ENCODE results near the gene PTPRM.

Gene PTPRM

DNA sequence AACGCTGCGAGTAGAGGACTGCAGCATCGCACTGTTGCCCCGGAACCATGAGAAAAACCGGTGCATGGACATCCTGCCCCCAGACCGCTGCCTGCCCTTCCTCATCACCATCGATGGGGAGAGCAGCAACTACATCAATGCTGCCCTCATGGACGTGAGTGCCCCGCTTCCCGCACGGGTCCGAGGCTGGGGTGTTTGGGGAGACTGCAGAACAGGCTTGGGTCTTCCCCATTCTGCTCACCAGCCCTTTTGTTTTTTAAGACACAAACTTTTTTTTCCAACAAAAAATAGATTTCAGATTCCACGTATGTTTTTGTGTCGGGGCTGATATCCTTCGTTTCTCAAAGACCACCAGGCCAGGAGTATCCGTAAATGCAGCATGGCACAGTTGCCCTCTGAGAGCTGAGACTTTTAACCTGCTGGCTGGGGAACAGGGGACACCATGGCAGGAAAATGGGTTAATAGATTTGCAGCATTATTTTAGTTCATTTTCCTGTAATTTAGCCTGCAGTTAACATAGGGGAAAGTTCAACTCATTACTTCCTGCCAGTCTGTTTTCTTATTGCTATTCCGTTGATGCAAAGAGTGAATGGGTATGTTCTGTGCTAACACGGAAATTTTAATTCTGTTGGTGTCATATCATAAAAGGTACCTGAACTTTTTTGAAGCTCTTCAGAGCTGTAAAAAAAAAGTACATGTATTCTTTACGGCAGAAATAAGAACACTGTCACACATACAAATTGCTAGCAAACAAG lies 812.2 kb downstream of the PTPRM start:
- no peak for DNase-seq

DNA sequence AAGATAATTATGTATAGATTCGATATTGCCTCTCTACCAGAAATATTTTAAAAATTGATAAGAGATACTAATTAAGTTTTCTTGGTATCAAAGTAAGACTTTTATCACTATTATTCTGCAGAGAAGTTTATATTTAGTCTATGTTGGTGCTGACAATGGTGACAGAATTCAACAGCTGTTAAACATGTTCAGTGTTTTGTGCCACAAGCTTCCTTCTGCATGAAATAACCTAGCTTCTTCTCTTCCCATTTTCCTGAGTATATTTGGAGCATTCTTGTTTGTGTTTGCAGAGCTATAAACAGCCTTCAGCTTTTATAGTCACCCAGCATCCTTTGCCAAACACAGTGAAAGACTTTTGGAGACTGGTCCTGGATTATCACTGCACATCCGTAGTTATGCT lies 812.9 kb downstream of the PTPRM start:
- DNase-seq, result no peak

DNA sequence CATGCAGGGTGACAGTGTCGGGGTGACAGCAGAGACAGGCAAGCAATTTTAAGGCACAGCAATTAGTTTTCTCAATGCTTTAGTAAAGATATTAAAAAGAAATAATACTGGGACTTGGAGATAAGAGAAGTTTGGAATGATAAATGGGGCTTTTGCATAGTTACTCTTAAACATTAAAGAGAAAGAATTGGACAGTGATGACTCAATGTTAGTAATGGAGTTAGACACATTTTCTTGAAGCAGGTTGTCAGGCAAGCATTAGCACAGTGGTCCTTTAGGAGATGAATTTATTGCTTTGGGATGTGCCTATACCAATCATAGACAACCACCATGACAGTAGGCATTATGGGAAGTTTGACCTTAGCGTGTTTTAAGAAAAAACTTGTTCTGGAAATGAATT lies 813.8 kb downstream of the PTPRM start:
- DNase-seq, result no peak

DNA sequence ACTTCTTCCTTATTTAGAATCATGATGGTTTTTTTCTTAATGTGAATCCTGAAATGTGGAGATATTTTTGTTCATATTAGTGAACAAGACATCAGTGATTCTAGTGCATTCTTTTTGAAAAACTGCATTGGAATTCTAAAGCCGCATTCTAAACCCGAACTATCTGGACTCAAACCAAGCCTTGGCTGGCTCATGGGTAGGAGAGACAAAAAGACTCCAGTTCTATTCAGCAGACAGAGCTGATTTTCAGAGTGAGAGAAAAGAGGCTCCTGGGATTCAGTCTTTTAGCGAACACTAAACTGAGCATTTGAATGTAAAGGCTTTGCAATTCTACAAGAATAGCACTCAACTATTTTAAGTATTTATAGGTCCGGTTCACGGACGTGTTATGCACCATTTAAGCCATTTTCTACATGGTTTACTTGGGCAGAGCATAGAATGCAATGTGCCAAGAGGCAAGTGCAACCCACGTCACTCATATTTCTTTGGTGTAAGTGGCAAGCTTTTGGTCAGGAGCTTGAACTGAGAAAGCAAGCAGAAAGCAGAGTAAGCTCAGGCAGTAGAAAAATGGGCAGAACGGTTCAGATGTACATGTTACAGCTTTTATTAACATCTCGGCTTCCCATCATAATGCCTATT lies 814.8 kb downstream of the PTPRM start:
- DNase-seq, result no peak

DNA sequence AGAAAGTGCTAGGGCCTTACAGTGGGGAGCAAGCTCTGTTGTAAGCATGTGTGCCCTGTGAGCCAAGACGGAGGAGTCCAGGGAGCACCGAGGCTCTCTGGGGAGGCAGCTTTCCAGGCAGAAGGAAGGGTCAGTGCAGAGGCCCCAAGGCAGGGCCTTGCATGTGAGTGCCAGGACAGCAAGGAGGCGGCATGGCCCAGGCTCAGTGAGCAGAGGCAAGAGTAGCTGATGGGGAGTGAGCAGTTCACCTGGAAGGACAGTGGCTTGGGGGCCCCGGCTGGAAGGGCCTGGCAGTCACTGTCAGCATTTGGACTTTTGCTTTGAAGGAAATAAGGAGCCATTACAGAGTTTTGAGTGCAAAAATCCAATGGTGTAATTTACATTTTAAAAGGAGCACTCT lies 818.3 kb downstream of the PTPRM start:
- DNase-seq, result no peak

GRCh38 chr18:8386669-8387380 lies 819.7 kb downstream of the PTPRM start:
- no peak for DNase-seq

DNA sequence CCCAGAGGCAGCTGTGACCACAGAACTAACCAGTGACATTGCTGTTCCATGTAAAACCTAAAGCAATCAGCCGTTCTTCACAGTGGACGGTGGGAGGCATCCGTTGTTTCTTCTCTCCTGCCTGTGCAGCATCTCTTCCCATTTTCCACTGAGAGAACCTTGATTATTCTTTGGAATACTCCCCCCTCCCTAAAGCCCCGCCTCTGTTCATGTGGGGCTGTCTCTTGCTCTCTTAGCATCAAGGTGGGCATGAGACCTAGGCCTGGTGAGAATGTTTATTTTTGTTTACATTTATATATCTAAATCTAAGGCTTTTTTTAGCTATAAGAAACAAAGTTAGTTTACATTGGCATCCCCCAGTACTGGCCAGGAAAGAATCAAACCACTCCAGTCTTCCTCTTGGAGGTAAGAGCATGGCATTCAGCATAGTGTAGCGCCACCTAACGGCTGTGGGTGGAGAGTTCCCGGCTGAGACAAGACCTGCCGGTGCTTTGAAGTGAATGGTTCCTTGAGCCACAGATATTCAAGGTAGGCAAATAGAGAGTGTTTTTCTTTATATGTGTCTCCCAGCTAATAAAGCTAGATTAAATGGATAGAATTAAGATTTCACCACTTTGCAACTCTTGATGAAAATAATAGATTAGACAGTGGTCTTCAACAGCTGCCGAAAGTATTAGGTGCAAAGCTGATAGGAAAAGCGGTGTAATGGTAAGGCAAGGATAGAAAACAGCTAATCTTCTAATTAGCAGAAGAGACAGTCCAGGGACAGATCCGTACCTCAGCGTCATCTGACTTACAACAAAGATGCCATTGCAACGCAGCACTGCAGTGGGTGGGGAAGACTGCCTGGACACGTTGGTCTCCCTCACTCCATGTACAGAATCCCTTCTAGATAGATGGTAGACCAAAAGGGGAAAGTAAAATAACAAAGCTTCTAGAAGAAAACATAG lies 822.5 kb downstream of the PTPRM start:
- peak; percentile 59 for DNase-seq

DNA sequence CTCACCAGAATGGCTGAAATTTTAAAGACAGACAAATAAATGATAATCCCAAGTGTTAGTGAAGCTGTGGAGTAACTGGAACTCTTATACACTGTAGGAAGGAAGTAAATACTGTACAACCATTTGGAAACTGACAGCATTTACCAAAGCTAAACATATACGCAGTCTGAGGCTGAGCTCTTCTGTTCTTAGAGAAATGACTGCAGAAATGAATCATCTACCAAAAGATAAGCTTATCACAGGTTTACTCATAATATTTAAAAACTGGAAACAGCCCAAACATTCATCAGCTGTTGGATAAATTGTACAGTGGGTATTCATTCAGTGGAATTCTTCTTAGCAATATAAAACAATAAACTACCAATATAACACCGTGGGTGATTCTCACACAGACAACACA lies 824.0 kb downstream of the PTPRM start:
- DNase-seq, result no peak

- no peak for DNase-seq
These were observed 829.1 kb downstream of the PTPRM start for GRCh38 chr18:8396254-8396653.

DNA sequence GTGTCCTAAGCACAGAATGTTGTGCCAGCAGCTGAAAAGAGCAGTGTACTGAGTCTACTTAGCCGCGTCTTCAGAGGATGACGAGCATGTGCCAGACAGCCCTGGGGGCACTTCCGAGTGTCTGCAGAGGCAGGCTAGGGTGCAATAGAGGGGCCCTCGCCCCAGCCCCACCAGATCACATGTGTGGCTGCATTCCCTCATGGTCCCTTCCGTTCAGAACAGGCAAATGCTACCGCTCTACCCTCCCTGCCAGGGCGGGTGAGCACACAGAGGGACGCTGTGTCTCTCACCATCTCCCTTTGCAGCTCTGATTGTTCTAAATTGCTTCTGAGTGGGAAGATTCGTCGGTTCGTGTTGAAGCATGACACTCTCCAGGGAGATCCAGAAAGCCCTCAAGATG lies 829.9 kb downstream of the PTPRM start:
- DNase-seq, result no peak

DNA sequence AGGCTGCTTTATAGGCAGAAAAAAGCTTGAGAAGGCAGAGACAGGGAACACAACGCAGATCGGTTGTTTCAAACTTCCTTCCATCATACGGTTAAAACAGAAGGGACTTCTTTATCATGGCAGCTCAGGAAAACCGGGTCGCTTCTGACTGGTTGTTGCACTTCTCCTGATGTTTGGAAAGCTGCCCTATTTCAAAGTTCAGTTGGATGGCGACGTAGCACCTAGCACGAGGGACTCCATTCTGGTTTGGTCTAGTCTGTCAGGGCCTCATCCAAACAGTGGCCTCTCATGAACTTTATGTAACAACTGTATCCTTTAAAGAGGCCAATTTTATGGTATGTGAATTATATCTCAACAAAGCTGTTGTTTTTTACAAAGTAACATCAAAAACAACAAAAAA lies 832.0 kb downstream of the PTPRM start:
- no peak for DNase-seq

GRCh38 chr18:8400193-8400752 lies 833.2 kb downstream of the PTPRM start:
- DNase-seq, result no peak

DNA sequence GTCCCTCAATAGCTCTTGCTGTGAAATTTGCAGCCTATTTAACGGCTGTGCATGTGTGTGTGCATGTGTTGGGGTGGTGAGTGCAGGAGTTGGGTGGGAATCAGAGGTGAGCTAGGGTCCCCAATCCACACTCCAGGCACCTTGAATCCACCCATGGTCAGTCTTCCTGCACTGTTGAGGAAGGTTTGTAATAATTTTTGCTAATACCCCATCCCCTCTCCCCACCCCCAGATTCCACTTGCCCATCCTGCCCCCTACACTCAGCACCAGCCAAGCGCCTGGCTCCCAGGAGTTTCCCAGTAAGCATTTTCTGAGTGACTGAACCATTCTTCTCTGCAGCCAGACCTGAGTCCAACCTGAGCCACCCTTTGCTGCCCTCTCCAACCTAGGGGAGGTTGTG lies 833.7 kb downstream of the PTPRM start:
- DNase-seq, result no peak

DNA sequence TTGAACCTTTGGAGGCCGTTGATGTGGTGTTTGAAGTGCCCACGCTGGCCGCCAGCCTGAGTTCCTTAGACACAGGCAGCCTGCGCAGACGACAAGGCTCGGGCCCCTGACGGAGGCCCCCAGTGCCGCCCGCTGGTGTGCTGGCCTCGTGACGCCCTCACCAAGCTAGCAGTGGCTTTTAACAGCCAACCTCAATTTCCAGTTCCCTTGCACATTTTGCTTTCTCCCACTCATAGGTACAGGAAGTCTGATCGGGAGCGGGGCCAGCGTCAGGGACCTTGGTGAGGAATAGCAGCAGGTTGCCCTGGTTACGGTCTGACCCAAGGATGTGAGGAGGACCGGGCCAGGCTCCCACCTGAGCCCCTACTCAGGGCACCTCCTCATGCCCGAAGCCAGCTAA lies 834.5 kb downstream of the PTPRM start:
- DNase-seq, result no peak

- no peak for DNase-seq
These were observed 835.1 kb downstream of the PTPRM start for GRCh38 chr18:8402237-8402636.

DNA sequence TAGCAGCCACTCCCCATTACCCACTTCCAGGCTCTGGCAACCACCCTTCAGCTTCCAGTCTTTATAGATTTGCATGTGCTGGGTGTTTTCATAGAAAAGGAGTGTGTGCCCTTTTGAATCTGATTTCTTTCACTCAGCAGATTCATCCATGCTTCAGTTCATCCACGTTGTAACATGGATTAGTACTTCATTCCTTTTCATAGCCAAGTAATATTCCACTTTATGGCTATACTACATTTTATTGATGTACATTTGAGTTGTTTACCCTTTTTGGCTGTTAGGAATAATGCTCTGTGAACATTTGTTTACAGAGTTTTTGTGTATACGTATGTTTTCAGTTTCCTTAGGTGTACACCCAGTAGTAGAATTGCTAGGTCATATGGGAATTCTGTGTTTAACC lies 836.6 kb downstream of the PTPRM start:
- DNase-seq, result no peak

- DNase-seq, result no peak
These were observed 839.2 kb downstream of the PTPRM start for GRCh38 chr18:8406186-8406867.

- no peak for DNase-seq
These were observed 839.7 kb downstream of the PTPRM start for GRCh38 chr18:8406868-8407250.

DNA sequence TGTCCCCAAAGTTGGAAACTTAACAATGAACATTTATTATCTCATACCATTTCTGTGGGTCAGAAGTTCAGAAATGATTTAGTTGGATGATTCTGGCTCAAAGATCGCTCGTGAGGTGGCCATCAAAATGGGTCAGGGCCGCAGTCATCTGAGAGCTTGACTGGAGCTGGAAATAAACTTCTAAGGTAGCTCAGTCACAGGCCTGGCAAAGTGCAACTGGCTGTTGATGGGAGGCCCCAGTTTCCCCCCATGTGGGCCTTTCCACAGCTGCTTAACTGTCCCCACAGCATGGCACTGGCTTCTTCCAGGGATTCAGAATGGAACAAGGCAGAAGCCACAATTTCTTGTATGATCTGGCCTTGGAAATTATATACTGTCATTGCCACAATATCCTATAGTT lies 842.0 kb downstream of the PTPRM start:
- DNase-seq, result no peak

- DNase-seq, result no peak
These were observed 844.4 kb downstream of the PTPRM start for GRCh38 chr18:8411492-8411891.

DNA sequence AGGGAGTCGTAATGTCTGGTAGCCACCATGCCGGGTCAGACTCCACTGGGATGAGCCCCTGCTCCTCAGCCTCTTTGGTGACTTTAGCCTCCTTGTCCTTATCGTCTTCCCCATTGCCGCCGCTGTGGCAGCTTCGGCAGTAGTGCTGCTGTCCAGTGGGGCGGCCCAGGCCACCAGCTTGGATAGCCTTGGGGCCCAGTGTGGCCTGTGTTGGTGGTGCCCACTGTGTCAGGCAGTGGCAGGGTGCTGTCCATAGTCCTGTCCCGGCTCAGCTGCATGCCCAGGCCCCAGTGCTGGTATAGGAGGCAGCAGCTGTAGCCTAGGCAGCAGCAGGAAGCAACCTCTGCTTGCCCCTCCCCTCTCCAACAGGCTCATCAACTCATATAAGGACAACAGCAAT lies 845.0 kb downstream of the PTPRM start:
- no peak for DNase-seq

DNA sequence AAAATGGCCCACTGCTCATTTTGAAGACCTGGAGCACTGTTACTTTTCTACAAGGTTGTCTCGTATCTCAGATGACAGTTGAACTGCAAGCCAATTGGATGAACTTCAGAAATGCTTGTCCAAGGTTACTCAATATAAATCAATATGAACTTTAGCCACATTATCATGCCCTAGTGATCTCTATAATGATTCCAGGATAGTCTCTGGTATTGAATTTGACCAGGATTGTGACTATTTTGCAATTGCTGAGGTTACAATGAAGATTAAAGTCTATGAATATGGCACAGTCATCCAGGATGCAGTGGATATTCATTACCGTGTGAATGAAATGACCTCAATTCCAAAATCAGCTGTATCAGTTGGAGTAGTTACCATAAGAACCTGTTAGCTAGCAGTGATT lies 846.1 kb downstream of the PTPRM start:
- DNase-seq, result no peak
